ES-I3 (cell line): Measurements from ENCODE around the gene UGT1A7.

Experiments
- H3K36me3 ChIP-seq: 2 replicates; pipeline ENCODE4 v1.6.1; 2013; ENCODE audit warnings: mild to moderate bottlenecking, low read length, control low read depth, moderate library complexity; ENCODE audit not compliant: insufficient read depth
- H3K4me1 ChIP-seq: 2 replicates; pipeline ENCODE4 v1.6.1; 2013; ENCODE audit warnings: mild to moderate bottlenecking, control low read depth, low read length; ENCODE audit not compliant: insufficient read depth
- H3K9ac ChIP-seq: 2 replicates; pipeline ENCODE4 v1.6.1; 2013; ENCODE audit warnings: low read depth, mild to moderate bottlenecking, low read length, moderate library complexity
- H3K9me3 ChIP-seq: 2 replicates; pipeline ENCODE4 v1.6.1; 2013; ENCODE audit warnings: mild to moderate bottlenecking, low read length, moderate library complexity; ENCODE audit not compliant: control insufficient read depth, insufficient read depth

UGT1A7 gene

GRCh38 chr2:233813236-233814055 is 131.7 kb downstream of the UGT1A7 start:
- Histone ChIP-seq H3K36me3 (no peaks in the 10 kb centered on the region), H3K9ac (no peak overlapping the region), H3K9me3 (no peaks in the 10 kb centered on the region), H3K4me1 (no peaks in the 10 kb centered on the region)

- Histone ChIP-seq H3K9ac (no peak overlapping the region), H3K9me3 (no peaks in the 10 kb centered on the region), H3K4me1 (no peaks in the 10 kb centered on the region), H3K36me3 (no peaks in the 10 kb centered on the region)
Observed at GRCh38 chr2:233814056-233814835, 132.5 kb downstream of the UGT1A7 start.

- Histone ChIP-seq H3K4me1 (no peaks in the 10 kb centered on the region), H3K9me3 (no peaks in the 10 kb centered on the region), H3K9ac (no peak overlapping the region), H3K36me3 (no peaks in the 10 kb centered on the region)
Observed at GRCh38 chr2:233815861-233816260, 134.2 kb downstream of the UGT1A7 start.

GRCh38 chr2:233816334-233816733 is 134.6 kb downstream of the UGT1A7 start:
- H3K9ac ChIP-seq = no peak overlapping the region
- H3K9me3 ChIP-seq = no peaks in the 10 kb centered on the region
- no peaks in the 10 kb centered on the region for H3K36me3 ChIP-seq
- H3K4me1 ChIP-seq = no peaks in the 10 kb centered on the region

GRCh38 chr2:233816771-233817170 is 135.1 kb downstream of the UGT1A7 start:
- no peak overlapping the region for H3K9ac ChIP-seq
- no peaks in the 10 kb centered on the region for H3K4me1 ChIP-seq
- H3K9me3 ChIP-seq = no peaks in the 10 kb centered on the region
- no peaks in the 10 kb centered on the region for H3K36me3 ChIP-seq

GRCh38 chr2:233817361-233817911 is 135.7 kb downstream of the UGT1A7 start:
- H3K36me3 ChIP-seq = no peaks in the 10 kb centered on the region
- H3K4me1 ChIP-seq = no peaks in the 10 kb centered on the region
- no peaks in the 10 kb centered on the region for H3K9me3 ChIP-seq
- H3K9ac ChIP-seq = no peak overlapping the region

GRCh38 chr2:233817995-233818638 is 136.4 kb downstream of the UGT1A7 start:
- Histone ChIP-seq H3K4me1 (no peaks in the 10 kb centered on the region), H3K36me3 (no peaks in the 10 kb centered on the region), H3K9ac (no peak overlapping the region)

GRCh38 chr2:233818639-233819621 is 137.2 kb downstream of the UGT1A7 start:
- H3K4me1 ChIP-seq = no peaks in the 10 kb centered on the region
- no peak overlapping the region for H3K9ac ChIP-seq
- no peaks in the 10 kb centered on the region for H3K36me3 ChIP-seq
- H3K9me3 ChIP-seq = no peaks in the 10 kb centered on the region

More at GRCh38 chr2:233817995-233818638, 136.4 kb downstream of the UGT1A7 start:
- H3K9me3 ChIP-seq = no peaks in the 10 kb centered on the region

GRCh38 chr2:233819884-233820773 is 138.4 kb downstream of the UGT1A7 start:
- Histone ChIP-seq H3K36me3 (no peaks in the 10 kb centered on the region), H3K4me1 (no peaks in the 10 kb centered on the region), H3K9me3 (no peaks in the 10 kb centered on the region), H3K9ac (no peak overlapping the region)

GRCh38 chr2:233820774-233821105 is 139.0 kb downstream of the UGT1A7 start:
- Histone ChIP-seq H3K36me3 (no peaks in the 10 kb centered on the region), H3K9ac (no peak overlapping the region), H3K4me1 (no peaks in the 10 kb centered on the region), H3K9me3 (no peaks in the 10 kb centered on the region)

- Histone ChIP-seq H3K4me1 (no peaks in the 10 kb centered on the region), H3K9me3 (no peaks in the 10 kb centered on the region), H3K36me3 (no peaks in the 10 kb centered on the region), H3K9ac (no peak overlapping the region)
Observed at GRCh38 chr2:233821196-233821595, 139.5 kb downstream of the UGT1A7 start.

- Histone ChIP-seq H3K4me1 (no peaks in the 10 kb centered on the region), H3K9me3 (no peaks in the 10 kb centered on the region), H3K36me3 (no peaks in the 10 kb centered on the region), H3K9ac (no peak overlapping the region)
Observed at GRCh38 chr2:233821709-233822100, 140.0 kb downstream of the UGT1A7 start.
